ENCODE data around the gene UNC45A. TPM values are rescaled to one million over a fixed set of nuclear protein-coding genes. Genes with fewer than 3 reads are reported as not detected.

The UNC45A gene
- total and polyA plus RNA-seq, 2 experiments from 2014 or later, result 55.2 to 55.3 TPM

DNA sequence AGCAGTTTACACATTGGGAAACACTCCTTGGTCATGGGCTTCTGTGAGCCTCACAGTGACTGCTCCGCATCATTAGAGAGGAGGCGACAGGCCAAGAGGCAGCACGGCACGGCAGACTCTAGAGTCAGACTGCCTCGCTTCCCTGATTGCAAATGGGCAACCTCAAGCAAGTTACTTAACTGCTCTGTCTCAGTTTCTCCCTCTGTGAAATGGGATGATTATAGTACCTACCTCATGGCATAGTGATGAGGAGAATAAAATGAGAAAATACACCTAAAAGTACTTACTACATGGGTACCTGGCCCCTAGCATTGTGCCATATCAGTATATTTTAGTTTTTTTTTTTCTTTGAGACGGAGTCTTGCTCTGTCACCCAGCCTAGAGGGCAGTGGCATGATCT, 15.6 kb downstream of the UNC45A start:
- Histone ChIP-seq H3K36me3 (replicated peaks; ENCODE audit: insufficient read depth, low read depth) (no peaks in the 10 kb centered on the region), H3K9me2 (replicated peaks; ENCODE audit: insufficient read depth) (no peaks in the 10 kb centered on the region), H3K4me2 (no peak overlapping the region), H3K4me1 (ENCODE audit: insufficient read depth) (peaks cover 5% of the 10 kb centered on the region), H3K27me3 (no peaks in the 10 kb centered on the region), H3K79me2 (peaks cover under 1% of the 10 kb centered on the region), H2AFZ (no peak overlapping the region), H4K20me1 (ENCODE audit: insufficient read depth, poor library complexity, severe bottlenecking) (no peaks in the 10 kb centered on the region), H3K27ac (no peak overlapping the region), H3K4me3 (no peak overlapping the region), H3K9me3 (ENCODE audit: low read depth) (no peaks in the 10 kb centered on the region)
- TF ChIP-seq, protein P1, sequence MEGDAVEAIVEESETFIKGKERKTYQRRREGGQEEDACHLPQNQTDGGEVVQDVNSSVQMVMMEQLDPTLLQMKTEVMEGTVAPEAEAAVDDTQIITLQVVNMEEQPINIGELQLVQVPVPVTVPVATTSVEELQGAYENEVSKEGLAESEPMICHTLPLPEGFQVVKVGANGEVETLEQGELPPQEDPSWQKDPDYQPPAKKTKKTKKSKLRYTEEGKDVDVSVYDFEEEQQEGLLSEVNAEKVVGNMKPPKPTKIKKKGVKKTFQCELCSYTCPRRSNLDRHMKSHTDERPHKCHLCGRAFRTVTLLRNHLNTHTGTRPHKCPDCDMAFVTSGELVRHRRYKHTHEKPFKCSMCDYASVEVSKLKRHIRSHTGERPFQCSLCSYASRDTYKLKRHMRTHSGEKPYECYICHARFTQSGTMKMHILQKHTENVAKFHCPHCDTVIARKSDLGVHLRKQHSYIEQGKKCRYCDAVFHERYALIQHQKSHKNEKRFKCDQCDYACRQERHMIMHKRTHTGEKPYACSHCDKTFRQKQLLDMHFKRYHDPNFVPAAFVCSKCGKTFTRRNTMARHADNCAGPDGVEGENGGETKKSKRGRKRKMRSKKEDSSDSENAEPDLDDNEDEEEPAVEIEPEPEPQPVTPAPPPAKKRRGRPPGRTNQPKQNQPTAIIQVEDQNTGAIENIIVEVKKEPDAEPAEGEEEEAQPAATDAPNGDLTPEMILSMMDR (IDR thresholded peaks at IDR 0.05; ENCODE audit: poor library complexity), result no peak
- no peak for TF ChIP-seq EZH2phosphoT487 (IDR thresholded peaks at IDR 0.05; ENCODE audit: low read depth, severe bottlenecking, unreplicated experiment)
- TF ChIP-seq EZH2 (IDR thresholded peaks at IDR 0.05; ENCODE audit: borderline replicate concordance), result no peak
- DNase-seq (ENCODE audit: low spot score), result no peak
- 97% methylated on average over 6 of the region's 6 CpGs for WGBS (ENCODE audit: low lambda C conversion rate, missing lambda C conversion rate)

DNA sequence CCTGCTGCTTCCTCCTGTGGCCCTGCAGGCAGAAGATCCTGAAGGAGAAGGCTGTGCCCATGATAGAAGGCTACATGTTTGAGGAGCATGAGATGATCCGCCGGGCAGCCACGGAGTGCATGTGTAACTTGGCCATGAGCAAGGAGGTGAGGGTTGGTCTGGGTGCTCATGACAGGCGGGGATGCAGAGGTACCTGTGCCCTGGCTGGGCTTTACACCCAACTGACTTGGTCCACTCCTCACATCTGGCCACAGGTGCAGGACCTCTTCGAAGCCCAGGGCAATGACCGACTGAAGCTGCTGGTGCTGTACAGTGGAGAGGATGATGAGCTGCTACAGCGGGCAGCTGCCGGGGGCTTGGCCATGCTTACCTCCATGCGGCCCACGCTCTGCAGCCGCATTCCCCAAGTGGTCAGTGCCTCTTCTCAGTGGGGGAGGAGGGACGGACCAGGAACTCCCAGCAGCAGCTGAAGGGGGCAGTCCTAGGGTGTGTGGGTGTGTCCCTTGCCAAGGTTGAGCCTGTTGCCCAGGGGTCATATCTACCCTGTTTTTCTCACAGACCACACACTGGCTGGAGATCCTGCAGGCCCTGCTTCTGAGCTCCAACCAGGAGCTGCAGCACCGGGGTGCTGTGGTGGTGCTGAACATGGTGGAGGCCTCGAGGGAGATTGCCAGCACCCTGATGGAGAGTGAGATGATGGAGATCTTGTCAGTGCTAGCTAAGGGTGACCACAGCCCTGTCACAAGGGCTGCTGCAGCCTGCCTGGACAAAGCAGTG, 18.0 kb downstream of the UNC45A start:
- H3K4me2 ChIP-seq, result no peak overlapping the region
- H3K9me3 ChIP-seq (ENCODE audit: low read depth), result no peaks in the 10 kb centered on the region
- H4K20me1 ChIP-seq (ENCODE audit: insufficient read depth, poor library complexity, severe bottlenecking), result no peaks in the 10 kb centered on the region
- H3K36me3 ChIP-seq (replicated peaks; ENCODE audit: insufficient read depth, low read depth), result no peaks in the 10 kb centered on the region
- no peak overlapping the region for H3K27ac ChIP-seq
- TF ChIP-seq EZH2 (IDR thresholded peaks at IDR 0.05; ENCODE audit: borderline replicate concordance) (no peak), EZH2phosphoT487 (IDR thresholded peaks at IDR 0.05; ENCODE audit: low read depth, severe bottlenecking, unreplicated experiment) (no peak)
- TF ChIP-seq, protein P1 (IDR thresholded peaks at IDR 0.05; ENCODE audit: poor library complexity), result no peak
- no peak overlapping the region for H3K4me3 ChIP-seq
- H3K4me1 ChIP-seq (ENCODE audit: insufficient read depth), result peaks cover 17% of the 10 kb centered on the region
- H3K27me3 ChIP-seq, result no peaks in the 10 kb centered on the region
- peaks cover 3% of the 10 kb centered on the region for H3K79me2 ChIP-seq
- H2AFZ ChIP-seq, result no peak overlapping the region
- DNase-seq (ENCODE audit: low spot score), result no peak
- H3K9me2 ChIP-seq (replicated peaks; ENCODE audit: insufficient read depth), result no peaks in the 10 kb centered on the region
- WGBS (ENCODE audit: low lambda C conversion rate, missing lambda C conversion rate), result 96% methylated on average over 14 of the region's 14 CpGs

DNA sequence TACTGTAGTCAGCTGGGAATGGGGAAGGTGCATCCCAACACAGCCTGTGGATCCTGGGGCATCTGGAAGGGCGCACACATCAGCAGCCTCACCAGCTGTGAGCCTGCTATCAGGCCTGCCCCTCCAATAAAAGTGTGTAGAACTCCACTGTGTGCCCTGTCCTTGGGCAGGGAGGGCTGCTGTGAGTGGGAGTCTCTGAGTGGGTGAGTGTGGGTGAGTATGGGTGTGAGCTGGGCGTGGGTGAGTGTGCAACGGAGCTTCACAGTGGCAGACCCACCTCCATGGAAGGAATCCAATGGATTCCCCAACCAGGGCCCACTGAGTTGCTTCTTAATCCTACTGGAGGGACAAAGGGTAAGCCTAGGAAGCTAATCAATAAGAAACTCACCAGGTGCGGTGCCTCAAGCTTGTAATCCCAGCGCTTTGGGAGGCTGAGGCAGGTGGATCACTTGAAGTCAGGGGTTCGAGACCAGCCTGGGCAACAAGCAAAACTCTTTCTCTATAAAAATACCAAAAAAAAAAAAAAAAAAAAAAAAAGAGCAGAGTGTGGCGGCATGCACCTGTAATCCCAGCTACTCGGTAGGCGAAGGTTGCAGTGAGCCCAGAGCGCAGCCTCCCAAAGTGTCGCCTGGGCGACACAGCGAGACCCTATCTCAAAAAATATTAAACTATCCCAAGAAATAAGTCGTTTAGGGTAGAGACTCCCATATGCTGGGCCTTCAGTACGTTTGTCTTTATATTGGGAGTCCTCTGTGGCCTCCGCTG, 19.0 kb downstream of the UNC45A start:
- no peak overlapping the region for H2AFZ ChIP-seq

More for the DNA sequence above, 19.0 kb downstream of the UNC45A start:
- peaks cover 17% of the 10 kb centered on the region for H3K4me1 ChIP-seq (ENCODE audit: insufficient read depth)
- H4K20me1 ChIP-seq (ENCODE audit: insufficient read depth, poor library complexity, severe bottlenecking), result no peaks in the 10 kb centered on the region
- no peaks in the 10 kb centered on the region for H3K36me3 ChIP-seq (replicated peaks; ENCODE audit: insufficient read depth, low read depth)
- no peak overlapping the region for H3K27ac ChIP-seq
- WGBS (ENCODE audit: low lambda C conversion rate, missing lambda C conversion rate), result 77% methylated on average over 15 of the region's 16 CpGs
- peak overlapping the region; percentile 98 for H3K4me2 ChIP-seq
- H3K27me3 ChIP-seq, result no peaks in the 10 kb centered on the region
- H3K4me3 ChIP-seq, result no peak overlapping the region
- TF ChIP-seq EZH2phosphoT487 (IDR thresholded peaks at IDR 0.05; ENCODE audit: low read depth, severe bottlenecking, unreplicated experiment), result no peak
- TF ChIP-seq, protein P1 (IDR thresholded peaks at IDR 0.05; ENCODE audit: poor library complexity), result no peak
- no peak for TF ChIP-seq EZH2 (IDR thresholded peaks at IDR 0.05; ENCODE audit: borderline replicate concordance)
- peaks cover 3% of the 10 kb centered on the region for H3K79me2 ChIP-seq
- H3K9me2 ChIP-seq (replicated peaks; ENCODE audit: insufficient read depth), result no peaks in the 10 kb centered on the region
- no peak for DNase-seq (ENCODE audit: low spot score)
- H3K9me3 ChIP-seq (ENCODE audit: low read depth), result no peaks in the 10 kb centered on the region
